ENCODE results near the gene GRIA1. TPM values are rescaled to one million over a fixed set of nuclear protein-coding genes. Genes with fewer than 3 reads are reported as not detected.

GRIA1 gene
- total and polyA plus RNA-seq, 9 donors, result 0.11 to 1.4 (median 0.34) TPM; not detected in 2

DNA sequence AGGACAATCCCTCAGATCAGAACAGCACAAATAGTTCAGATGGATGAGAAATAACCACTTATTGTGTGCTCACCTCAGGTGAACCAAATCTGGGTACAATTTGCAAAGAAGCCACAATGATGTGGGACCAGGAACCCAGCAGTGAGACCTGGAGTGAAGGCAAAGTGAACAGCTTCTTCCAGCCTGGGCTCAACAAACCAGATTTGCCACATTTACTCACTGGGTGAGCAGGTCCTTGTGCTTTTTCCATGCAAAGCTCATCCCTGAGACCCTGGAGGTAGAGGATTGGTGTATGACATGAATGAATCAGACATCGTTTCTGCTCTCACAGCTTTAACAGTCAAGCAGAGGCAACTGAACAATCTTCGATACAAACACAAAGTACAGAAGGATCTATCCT is 29.1 kb upstream of the GRIA1 start:
- 82 to 91% (median 82%) methylated on average over 2 of the region's 2 CpGs for WGBS, 3 donors
- H3K27me3 ChIP-seq, result no peaks in the 10 kb centered on the region
- intact Hi-C loops (cut with DNase I), result no loop called here

GRCh38 chr5:153463806-153464205 is 26.7 kb upstream of the GRIA1 start:
- Histone ChIP-seq H3K27ac (no peak overlapping the region), H3K4me1 (ENCODE audit: insufficient read depth) (no peaks in the 10 kb centered on the region), H3K27me3 (no peaks in the 10 kb centered on the region), H3K36me3 (no peaks in the 10 kb centered on the region), H3K9me3 (no peaks in the 10 kb centered on the region), H3K4me3 (no peak overlapping the region)
- intact Hi-C loops (cut with DNase I), result no loop called here
- WGBS, 3 donors, result 58 to 69% (median 64%) methylated on average over 2 of the region's 2 CpGs
- no peak for DNase-seq
- no peak for TF ChIP-seq CTCF (IDR thresholded peaks at IDR 0.05)
- no peak for TF ChIP-seq EP300 (IDR thresholded peaks at IDR 0.05)
- TF ChIP-seq POLR2A (IDR thresholded peaks at IDR 0.05), result no peak

More for the DNA sequence above, 29.1 kb upstream of the GRIA1 start:
- no peak for TF ChIP-seq POLR2A (IDR thresholded peaks at IDR 0.05)
- no peak for TF ChIP-seq EP300 (IDR thresholded peaks at IDR 0.05)
- no peak for TF ChIP-seq CTCF (IDR thresholded peaks at IDR 0.05)
- DNase-seq, result no peak
- no peaks in the 10 kb centered on the region for H3K36me3 ChIP-seq
- no peaks in the 10 kb centered on the region for H3K9me3 ChIP-seq
- no peaks in the 10 kb centered on the region for H3K4me1 ChIP-seq (ENCODE audit: insufficient read depth)
- no peak overlapping the region for H3K4me3 ChIP-seq
- H3K27ac ChIP-seq, result no peak overlapping the region

GRCh38 chr5:153467546-153467945 is 22.9 kb upstream of the GRIA1 start:
- no peaks in the 10 kb centered on the region for H3K4me1 ChIP-seq (ENCODE audit: insufficient read depth)
- no peaks in the 10 kb centered on the region for H3K27me3 ChIP-seq
- DNase-seq, result no peak
- no peaks in the 10 kb centered on the region for H3K36me3 ChIP-seq
- H3K27ac ChIP-seq, result no peak overlapping the region
- no peaks in the 10 kb centered on the region for H3K9me3 ChIP-seq
- H3K4me3 ChIP-seq, result no peak overlapping the region
- TF ChIP-seq CTCF (IDR thresholded peaks at IDR 0.05) (no peak), EP300 (IDR thresholded peaks at IDR 0.05) (no peak), POLR2A (IDR thresholded peaks at IDR 0.05) (no peak)
- intact Hi-C loops (cut with DNase I), result no loop called here

DNA sequence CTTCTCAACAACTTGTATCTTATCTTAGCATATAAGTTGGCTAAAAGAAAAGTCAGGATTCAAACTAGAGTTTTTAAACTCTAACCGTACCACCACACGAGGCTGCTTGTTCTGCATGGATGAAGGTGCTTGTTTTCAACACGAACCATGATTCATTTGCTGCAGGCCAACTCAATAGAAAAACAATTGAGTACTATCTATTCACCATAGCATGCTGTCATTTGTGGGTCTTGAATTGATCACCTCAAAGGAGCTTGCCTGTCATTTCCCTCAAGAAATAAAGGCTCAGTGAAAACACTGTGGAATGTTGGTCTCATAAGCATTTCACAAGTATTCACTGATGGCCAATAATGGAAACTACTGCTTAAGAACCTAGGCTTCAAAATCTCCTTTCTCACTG is 21.0 kb upstream of the GRIA1 start:
- TF ChIP-seq POLR2A (IDR thresholded peaks at IDR 0.05), result no peak
- WGBS, 3 donors, result 76 to 89% (median 88%) methylated on average over 3 of the region's 3 CpGs
- no peaks in the 10 kb centered on the region for H3K27me3 ChIP-seq
- no peaks in the 10 kb centered on the region for H3K36me3 ChIP-seq
- intact Hi-C loops (cut with DNase I), result no loop called here
- no peak overlapping the region for H3K4me3 ChIP-seq
- no peak for DNase-seq
- H3K27ac ChIP-seq, result no peak overlapping the region
- no peaks in the 10 kb centered on the region for H3K9me3 ChIP-seq
- H3K4me1 ChIP-seq (ENCODE audit: insufficient read depth), result no peaks in the 10 kb centered on the region

- intact Hi-C loops (cut with DNase I), result no loop called here
- Histone ChIP-seq H3K4me1 (ENCODE audit: insufficient read depth) (no peaks in the 10 kb centered on the region), H3K4me3 (no peak overlapping the region), H3K27ac (no peak overlapping the region), H3K27me3 (no peaks in the 10 kb centered on the region), H3K9me3 (no peaks in the 10 kb centered on the region), H3K36me3 (no peaks in the 10 kb centered on the region)
- no peak for DNase-seq
- 36 to 42% (median 41%) methylated on average over 4 of the region's 4 CpGs for WGBS, 3 donors
- no peak for TF ChIP-seq EP300 (IDR thresholded peaks at IDR 0.05)
These were observed 19.7 kb upstream of the GRIA1 start for GRCh38 chr5:153470736-153471135.

GRCh38 chr5:153476767-153477166 is 13.7 kb upstream of the GRIA1 start:
- no peak for DNase-seq
- Histone ChIP-seq H3K27ac (no peak overlapping the region), H3K27me3 (no peaks in the 10 kb centered on the region), H3K4me1 (ENCODE audit: insufficient read depth) (no peaks in the 10 kb centered on the region), H3K9me3 (no peaks in the 10 kb centered on the region), H3K36me3 (no peaks in the 10 kb centered on the region), H3K4me3 (no peak overlapping the region)
- TF ChIP-seq POLR2A (IDR thresholded peaks at IDR 0.05) (no peak), CTCF (IDR thresholded peaks at IDR 0.05) (no peak), EP300 (IDR thresholded peaks at IDR 0.05) (no peak)
- intact Hi-C loops (cut with DNase I), result no loop called here
- WGBS, 3 donors, result 7 to 33% (median 10%) methylated on average over 1 of the region's 1 CpG
